ENCODE data around the gene ADAP1.

Gene ADAP1

GRCh38 chr7:988963-989529, 34.6 kb upstream of the ADAP1 start:
- DNase-seq (ENCODE audit: low read depth): no peak

GRCh38 chr7:988426-988911, 34.0 kb upstream of the ADAP1 start:
- no peak for DNase-seq (ENCODE audit: low read depth)

GRCh38 chr7:987909-988308, 33.4 kb upstream of the ADAP1 start:
- no peak for DNase-seq (ENCODE audit: low read depth)

GRCh38 chr7:986766-987751, 32.6 kb upstream of the ADAP1 start:
- DNase-seq (ENCODE audit: low read depth): no peak

- DNase-seq (ENCODE audit: low read depth): peak; percentile 43
Observed at GRCh38 chr7:985915-986741, 31.6 kb upstream of the ADAP1 start.

- no peak for DNase-seq (ENCODE audit: low read depth)
Observed at GRCh38 chr7:985127-985416, 30.6 kb upstream of the ADAP1 start.

- no peak for DNase-seq (ENCODE audit: low read depth)
Observed at GRCh38 chr7:984361-985126, 30.1 kb upstream of the ADAP1 start.

GRCh38 chr7:983616-984071, 29.2 kb upstream of the ADAP1 start:
- no peak for DNase-seq (ENCODE audit: low read depth)

GRCh38 chr7:983004-983615, 28.6 kb upstream of the ADAP1 start, which contains the start of gene CYP2W1:
TSS of gene CYP2W1 (plus strand) at chr7:983181. CDS start at chr7:983212, 31 bp downstream.
- no peak for DNase-seq (ENCODE audit: low read depth)

- no peak for DNase-seq (ENCODE audit: low read depth)
Observed at GRCh38 chr7:982511-983003, 28.1 kb upstream of the ADAP1 start.

- DNase-seq (ENCODE audit: low read depth): no peak
Observed at GRCh38 chr7:981793-982510, 27.5 kb upstream of the ADAP1 start.

- DNase-seq (ENCODE audit: low read depth): peak; percentile 30
Observed at GRCh38 chr7:979886-980571, 25.5 kb upstream of the ADAP1 start.

- no peak for DNase-seq (ENCODE audit: low read depth)
Observed at GRCh38 chr7:979151-979550, 24.7 kb upstream of the ADAP1 start.

- DNase-seq (ENCODE audit: low read depth): no peak
Observed at GRCh38 chr7:978416-979091, 24.1 kb upstream of the ADAP1 start.

- DNase-seq (ENCODE audit: low read depth): no peak
Observed at GRCh38 chr7:978049-978346, 23.5 kb upstream of the ADAP1 start.

- DNase-seq (ENCODE audit: low read depth): no peak
Observed at GRCh38 chr7:977326-978048, 23.0 kb upstream of the ADAP1 start.

GRCh38 chr7:976901-977325, 22.4 kb upstream of the ADAP1 start:
- DNase-seq (ENCODE audit: low read depth): no peak

GRCh38 chr7:975702-976473, 21.4 kb upstream of the ADAP1 start:
- no peak for DNase-seq (ENCODE audit: low read depth)
